Lung microvascular endothelial cell (primary cell): Measurements from ENCODE around the gene STAT4. TPM values are rescaled to one million over a fixed set of nuclear protein-coding genes. Genes with fewer than 3 reads are reported as not detected.

Source experiments
- DNase-seq, 2 donors: peaks; one replicate each; pipeline versions ENCODE4 v3.0.0 to v3.0.0-alpha.2; 2010; ENCODE audit warnings: low read depth in 2 of 2
- total RNA-seq: library from RNA; depleted of rRNA; stranded (reverse); fragments of >200 nt; gene quantifications from 2 replicates; pipeline ENCODE4 v1.2.1, GENCODE V29; 2014

The STAT4 gene
- total RNA-seq, 1 donor from 2014 or later, result 0.40 TPM

DNA sequence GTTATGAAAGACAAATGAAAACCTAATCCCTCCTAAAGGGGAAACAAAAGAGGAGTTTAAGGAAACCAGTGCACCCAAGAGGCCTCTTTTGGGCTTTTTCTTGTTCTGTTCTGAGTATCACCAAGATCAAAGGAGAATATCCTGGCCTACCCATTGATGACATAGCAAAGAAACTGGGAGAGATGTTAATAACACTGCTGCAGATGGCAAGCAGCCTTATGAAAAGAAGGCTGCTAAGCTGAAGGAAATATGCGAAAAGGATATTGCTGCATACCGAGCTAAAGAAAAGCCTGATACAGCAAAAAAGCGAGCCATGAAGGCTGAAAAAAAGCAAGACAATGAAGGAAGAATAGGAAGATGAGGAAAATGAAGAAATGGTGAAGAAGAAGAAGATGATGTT lies 23.6 kb upstream of the STAT4 start:
- DNase-seq, result no peak

DNA sequence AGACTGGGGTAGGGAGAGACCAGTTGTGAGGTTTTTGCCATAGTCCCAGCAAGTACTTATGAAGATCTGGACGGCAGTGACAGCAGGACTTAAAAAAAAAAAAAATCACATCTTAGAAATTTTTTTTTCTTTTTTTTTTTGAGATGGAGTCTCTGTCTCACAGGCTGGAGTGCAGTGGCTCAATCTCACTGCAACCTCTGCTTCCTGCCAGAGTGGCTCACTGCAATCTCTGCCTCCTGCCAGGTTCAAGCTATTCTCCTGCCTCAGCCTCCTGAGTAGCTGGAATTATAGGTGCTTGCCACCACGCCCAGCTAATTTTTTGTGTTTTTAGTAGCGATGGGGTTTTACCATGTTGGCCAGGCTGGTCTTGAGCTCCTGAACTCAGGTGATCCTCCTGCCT lies 22.4 kb upstream of the STAT4 start:
- DNase-seq, result no peak

DNA sequence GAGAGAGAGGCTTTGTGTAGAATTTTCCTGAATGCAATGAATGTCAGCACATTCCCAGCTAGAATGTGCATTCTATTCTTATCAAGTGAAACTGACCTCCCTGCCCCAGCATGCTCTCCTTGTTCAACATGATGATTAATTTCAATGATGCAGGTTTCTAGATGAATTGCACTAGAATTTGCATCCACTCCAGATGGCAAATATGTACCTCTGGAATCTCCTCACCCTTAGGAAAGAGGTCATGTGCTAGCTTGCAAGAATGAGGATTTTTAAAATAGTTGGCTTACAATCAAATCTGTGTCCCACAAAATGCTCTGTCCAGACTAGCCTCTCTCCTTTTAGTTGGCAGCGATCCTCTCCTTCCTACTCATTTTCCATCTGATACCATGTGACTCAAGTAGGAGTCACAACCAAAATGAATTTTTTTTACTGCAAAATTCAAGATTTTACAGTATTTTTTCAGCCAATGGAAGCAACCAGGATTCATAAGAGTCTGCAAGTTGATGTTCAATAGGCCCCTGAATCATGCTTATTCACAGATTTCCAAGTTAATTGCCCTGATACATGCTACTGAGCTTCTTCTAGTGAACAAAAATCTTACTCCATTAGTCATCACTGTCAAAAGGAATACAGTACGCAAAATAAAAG lies 21.0 kb upstream of the STAT4 start:
- peak; percentile 39 to 41 for DNase-seq

DNA sequence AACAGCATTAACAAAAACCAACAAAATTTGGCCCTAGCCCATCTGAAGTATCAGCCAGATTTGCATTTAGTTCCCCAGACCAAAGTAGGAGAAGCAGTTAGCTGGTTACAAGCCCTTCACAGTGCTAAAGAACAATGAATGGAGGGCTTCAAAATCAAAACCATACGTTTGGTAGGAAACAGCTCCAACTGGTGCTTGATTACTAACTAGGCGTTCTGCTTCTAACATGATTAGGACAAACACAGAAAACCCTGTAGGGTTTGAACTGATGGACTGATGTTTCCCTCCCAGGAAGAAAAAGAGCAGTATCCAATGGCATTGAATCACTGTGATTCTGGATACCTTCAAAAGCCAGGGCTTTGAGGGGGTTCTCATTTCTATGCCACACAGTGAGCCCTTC lies 20.5 kb upstream of the STAT4 start:
- DNase-seq, result no peak

DNA sequence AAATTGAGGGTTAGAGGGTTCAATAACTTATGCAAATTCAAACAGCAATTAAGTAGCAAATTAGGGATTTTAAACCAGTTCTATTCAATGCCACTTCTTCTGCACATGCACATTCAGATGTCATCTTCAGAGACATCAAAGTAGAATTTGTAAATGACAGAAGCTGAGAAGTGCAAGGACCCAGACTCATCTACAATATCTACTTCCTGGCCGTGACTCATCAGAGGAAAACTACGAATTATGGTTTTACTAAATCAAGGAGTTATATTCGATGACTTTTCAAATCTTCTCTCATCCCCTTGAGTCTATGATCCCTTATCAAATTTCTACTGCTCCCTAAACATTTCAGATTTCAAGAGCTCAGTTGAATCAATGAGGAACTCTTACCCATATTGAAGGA lies 20.0 kb upstream of the STAT4 start:
- DNase-seq, result peak in 1 of 2 donors; percentile 17

DNA sequence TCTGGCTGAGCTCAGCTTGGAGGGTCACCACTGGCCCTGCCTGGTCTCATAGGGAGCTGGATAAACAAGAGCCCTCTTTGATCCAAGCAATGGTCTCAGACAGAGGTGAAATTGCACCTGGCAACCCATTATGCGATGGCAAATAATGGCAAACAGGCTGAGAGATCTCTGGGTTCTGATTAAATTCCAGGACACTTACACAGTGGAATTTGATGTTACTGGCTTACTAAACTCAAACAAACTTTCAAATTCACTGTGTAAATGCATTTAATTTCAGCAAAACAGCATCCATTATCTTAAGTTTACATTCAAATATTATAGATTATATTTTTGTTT lies 19.5 kb upstream of the STAT4 start:
- no peak for DNase-seq

DNA sequence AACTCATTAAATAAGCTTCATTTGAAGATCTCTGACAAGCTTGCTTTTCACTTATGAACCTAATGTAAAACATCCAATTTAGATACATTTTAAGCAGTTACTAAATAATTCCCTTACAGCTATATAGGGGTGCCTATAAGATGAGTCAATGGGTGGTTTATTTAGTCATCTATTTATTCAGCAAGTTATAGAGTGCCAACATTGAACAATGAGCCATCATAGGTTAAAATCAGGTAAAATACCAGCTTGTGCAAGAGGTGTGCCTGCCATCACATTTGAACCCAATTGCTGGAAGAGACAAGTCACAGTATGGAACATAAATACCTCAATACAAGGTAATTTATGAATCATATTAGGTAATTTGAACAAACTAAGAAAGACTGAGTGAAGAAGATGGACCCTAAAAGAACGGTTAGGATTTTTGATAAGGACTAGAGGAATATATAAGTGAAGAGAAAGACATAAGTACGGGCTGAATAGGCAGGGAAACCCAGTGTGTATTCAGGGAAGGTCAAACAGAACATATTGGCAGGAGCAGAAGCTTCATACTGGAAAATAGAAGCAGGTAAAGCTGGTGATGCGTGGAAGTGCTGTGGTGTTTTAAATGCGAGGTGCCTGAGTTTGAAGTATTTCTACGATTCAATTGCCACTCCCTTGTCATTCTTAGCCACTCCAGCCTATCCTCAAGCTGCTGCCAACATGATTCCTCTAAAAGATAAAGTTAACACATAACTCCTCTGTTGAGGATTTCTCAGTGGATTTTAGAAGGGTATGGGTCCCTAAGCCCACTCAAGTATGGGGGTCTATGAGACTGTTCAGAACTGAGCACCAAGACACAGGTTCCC lies 18.9 kb upstream of the STAT4 start:
- no peak for DNase-seq

DNA sequence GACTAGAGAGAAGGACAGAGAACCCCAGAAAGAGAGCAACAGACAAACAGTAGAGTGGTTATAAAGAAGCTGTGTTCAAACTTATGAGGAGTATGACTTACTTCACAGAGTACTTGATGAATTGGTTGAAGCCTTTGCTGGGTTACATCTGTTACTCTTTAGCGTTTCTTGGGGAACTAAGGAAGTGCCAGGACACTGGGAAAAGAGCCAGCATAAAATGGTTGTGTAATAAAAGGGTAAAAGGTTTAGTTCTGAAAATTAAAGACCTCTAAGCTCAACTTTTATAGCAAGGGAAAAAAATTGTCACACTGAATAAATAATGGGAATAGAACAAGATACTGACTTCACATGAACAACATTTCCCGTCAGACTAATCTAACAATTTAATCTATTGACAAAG lies 17.0 kb upstream of the STAT4 start:
- peak in 1 of 2 donors; percentile 51 for DNase-seq

DNA sequence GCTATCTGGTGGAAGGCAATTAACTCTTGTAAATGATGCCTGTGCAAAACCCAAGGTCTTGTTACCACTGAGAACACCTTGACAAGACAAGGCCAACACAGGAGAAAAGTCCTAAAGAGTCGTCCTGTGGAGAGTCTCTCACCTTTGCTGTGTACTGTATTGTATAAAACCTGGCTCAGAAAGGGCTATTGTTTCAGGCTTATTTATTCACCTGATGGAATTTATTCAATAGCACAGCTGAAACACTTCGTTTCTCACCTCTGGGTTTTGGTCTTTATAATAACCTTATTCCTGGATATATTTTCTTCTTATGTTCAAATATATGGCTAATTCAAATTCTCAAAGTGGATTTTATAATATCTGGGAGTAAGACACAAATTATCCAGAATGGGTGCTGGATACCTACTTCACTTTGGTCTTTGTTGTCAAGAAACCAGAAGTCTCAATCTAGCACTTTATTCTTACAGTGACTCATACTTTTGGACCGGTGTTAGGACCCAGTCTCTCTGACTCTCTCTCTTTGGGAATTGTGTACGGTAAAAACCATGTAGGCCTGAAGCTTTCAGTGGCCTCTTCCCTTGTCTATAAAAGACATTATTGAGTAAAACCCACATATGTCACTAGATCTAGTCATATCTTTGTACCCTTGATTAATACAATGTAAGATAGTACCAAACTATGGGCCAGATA lies 16.1 kb upstream of the STAT4 start:
- peak in 1 of 2 donors; percentile 54 for DNase-seq

DNA sequence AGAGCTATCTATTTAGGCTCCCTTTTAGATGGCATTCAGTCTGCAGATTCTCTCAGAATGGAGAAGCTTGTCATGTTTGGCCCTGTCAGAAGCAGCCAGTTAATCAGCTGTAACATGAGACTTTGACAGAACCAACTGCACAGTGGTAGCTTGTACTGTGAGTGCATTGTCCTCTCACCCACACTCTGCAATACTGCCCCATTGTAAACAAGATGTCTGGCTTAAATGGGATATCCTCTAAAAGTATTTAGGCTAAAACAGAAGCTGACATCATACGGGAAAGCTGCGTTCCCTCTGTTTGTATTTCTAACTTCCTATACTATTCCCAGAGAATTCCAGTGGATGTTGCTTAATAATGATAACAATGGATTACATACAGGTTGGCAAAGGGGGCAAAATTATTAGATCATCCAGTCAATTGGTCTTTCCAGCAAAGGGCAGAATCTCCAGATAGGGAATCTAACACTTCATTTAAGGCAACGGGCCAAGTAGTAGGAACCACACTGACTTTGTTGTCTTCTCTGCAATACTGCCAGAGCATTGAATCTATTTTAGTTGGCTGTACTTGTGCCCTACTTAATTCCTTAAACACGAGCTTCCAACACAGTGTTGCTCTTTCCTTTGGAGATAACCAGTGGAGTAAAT lies 15.4 kb upstream of the STAT4 start:
- DNase-seq, result peak; percentile 86 to 95

DNA sequence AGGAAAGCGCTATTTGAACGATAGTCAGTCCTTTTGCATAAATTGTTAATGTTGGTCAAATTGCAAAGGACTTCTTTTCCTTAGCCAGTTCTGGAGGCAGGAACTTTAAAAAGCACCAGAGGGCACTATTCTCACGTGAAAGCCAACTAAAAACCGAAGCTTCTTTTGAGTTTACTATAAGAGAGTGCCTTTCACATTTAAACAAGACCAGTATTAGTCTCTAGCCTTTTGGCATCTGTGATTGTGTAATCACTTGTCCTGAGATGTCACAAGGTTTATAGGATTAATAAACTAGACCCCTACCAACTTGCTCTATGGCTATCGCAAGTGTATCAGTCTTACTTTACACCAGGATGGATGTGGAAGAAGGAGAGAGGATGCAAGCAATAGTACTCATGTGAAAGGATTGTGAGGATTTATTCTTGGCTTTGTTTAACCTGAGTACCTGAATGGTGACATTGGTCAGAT lies 14.4 kb upstream of the STAT4 start:
- DNase-seq, result peak; percentile 49 to 75

DNA sequence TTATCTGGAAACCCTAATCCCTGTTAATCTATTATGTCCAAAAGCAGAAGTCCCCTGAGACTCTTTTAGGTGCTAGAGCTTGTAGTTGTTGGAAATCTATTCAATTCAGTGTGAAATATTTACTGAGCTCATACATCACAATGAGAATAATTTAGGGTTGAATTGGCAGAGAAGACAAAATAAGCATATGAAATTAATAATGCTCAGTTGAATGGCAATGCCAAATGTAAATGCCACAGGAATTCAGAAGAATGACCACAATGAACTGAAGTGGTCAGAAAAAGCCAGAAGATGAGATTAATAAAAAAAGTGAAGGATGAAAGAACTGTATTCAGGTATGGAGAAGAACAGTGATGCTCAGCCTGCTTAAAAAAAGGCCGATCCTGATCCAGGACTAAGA lies 8.0 kb upstream of the STAT4 start:
- no peak for DNase-seq

DNA sequence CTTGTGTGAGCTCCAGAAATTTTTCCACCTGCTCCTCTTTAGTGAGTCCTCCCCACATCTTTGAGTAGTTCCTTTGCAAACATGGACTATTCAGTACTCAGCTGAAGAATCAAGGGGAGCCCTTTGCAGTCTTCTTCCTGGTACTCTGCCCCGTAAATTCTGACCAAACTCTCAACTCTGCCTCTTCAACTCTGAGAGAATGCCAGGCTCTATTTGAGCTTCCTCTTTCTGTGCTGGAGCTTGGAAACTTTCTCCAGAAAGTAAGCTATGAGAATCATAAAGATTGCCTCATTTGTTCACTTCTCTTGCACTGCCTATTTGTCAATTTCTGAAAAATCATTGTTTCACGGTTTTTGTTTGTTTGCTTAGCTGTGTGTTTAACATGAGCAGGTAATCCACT lies 7.4 kb upstream of the STAT4 start:
- DNase-seq, result no peak

DNA sequence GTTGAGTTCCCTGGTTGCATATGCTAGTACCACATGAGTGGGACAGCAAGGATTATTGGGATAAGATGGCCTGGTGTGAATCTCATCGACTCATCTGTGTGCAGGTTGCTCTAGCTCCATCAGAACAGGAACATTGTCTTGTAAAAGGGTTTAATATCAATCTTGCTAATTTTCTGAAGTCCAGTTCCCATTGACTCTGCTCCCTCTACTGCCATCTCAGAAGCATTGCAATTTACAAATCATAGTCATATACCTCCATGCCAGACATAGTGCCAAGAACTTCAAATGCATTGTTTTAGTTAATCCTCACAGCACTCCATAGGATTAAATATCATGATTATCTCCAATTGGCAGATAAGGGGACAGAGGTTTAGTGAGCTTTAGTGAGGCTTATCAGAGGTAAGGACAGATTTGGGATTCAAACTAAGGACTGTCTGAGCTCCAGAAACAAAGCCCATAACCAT lies 4.8 kb upstream of the STAT4 start:
- peak; percentile 64 to 75 for DNase-seq

DNA sequence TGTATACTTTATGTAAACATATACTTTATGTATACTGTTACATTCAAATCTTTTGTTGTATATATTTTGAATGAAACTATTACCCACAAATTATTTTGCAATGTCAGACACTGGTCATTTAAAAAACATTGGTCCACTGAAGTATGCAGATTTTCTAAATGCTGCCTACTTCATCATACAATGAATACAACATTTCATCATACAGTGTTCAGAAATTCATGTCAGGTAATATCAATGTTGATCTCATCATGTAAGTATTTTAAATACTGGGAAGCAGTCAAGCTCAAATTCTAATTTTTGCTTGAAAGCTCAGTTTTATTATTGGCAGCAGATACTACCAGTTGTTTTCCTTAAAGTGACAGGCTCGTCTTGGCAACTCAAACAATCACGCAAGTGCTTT lies 2.9 kb upstream of the STAT4 start:
- DNase-seq, result no peak

DNA sequence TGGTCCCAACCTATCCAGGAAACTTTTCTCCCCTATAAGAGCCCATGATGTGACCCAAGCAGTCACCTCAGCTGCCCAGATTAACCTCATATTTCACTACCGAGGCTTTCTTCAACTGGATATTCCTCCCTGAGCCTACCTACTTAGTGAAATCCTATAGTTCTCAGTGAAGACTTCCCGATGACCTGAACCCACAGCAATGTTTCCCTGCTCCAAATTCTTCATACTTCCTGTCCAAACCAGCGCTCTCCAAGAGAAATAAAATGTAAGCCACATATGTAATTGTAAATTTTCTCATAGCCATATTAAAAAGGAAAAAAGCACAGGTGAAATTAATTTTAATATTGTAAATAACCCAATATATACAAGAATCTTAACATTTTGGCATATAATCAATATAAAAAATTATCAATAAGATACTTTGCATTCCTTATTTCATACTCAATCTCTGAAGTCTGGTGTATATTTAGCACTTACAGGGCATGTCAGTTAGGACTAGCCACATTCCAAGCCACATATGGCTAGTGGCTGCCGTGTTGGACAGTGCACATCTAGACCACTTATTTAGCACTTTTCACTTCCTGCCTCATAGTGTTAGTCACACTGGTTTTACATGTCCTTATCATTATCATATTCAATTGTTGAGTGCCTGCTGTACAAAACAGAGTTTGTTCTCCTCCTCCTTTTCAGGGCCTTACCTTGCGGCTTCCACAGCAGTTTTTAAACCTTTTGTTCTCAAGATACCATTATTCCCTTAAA lies 1.9 kb upstream of the STAT4 start:
- peak; percentile 24 to 26 for DNase-seq

DNA sequence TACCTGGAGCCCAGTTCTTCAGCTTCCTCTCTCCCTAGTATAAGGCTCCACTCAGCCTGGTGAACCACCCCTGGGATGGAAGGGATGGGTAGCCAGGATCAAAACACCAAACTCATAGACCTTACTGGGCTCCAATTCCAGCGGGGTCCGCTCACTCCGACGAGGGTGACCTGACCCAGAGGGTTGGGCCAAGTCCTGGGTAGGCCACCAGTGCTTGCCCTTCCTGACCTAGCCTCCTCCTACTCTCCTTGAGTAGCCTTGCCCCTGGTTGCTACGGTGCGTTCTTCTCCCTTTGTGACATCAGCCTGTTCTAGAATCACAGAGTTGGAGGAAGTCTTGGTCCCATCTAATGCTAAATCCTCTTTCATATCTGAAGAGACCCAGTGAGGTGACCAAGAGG lies 537 bp upstream of the STAT4 start:
- no peak for DNase-seq

DNA sequence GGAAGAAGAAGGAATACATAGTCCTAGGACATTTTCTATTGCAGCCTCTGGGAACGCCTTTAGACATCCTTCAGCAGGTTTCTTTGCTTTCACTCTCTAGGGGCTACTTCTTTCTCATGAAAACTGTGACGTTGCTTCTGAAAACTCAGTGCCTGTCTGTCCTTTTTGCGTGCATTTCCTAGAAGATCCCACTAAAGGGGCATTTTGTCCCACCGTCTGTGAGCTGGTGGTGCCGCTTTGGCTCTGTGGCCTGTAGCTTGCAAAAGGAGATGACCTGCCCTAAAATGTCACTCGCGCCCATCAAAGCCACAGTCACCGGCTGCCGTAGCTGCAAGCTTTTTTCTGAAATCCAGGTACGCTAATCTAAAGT lies 579 bp downstream of the STAT4 start:
- DNase-seq, result no peak

DNA sequence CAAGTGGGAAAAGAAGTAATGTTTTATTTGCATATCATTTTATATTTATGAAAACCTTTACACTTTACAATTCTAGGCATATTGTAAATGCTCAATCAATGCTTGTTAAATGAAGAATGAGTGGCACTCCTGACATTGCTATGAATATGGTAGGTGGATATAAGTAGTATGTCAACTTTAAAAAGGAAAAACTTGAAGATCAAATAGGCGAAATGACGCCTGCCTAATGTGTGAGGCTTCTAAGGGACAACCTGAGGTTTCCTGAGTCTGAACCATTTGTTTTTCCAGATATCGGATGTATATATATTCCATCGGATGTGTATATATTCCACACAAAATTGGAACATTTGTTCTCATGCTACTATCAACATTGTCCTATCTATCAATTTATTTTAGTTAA lies 1.4 kb downstream of the STAT4 start:
- no peak for DNase-seq

DNA sequence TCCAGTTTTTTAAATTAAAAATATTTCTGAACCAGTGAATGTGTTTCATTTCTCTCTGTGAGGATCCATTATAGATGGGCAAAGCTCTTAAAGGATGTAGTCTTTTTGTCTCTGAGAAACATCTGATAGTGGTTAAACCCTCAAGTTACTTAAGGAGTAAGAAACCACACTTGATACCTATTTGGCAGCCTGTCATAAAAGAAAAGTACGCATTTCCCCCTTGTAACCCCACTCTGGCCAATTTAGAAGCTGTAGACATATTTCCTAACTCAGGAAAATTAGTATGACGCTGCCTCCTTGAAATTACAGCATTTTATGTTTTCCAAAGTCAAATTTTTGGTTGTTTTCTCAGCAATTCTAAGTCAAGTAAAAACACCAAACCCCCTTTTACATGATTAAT lies 2.0 kb downstream of the STAT4 start:
- no peak for DNase-seq

DNA sequence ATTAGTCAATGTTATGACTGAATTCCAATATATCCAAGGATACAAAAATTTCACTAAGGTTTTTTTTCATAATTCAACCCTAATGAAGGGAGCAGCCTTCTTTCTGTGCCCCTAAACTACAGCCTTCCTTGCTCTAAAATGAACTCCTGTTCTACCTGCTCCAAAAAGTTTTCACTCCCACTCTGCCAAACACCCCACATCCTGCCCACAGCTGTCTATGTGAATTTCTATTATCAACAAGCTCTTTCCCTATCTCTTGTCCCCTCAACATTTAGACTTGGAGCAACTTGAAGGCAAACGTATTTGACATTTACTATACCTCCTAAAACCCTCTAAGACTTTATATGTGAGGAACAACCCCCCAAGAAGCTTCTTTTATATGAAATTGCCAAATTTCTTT lies 2.5 kb downstream of the STAT4 start:
- DNase-seq, result no peak
